PFSK-1 (cell line): ENCODE measurements around the gene MAFG.

ENCODE experiments used
- POLR2AphosphoS5 ChIP-seq: IDR thresholded peaks from 2 replicates; pipeline ENCODE4 v1.6.1; 2012; ENCODE audit warnings: low read depth, mild to moderate bottlenecking, control low read depth, low read length, moderate library complexity
- TAF1 ChIP-seq: IDR thresholded peaks from 2 replicates; pipeline ENCODE4 v1.6.1; 2012; ENCODE audit warnings: low read length, control low read depth, borderline replicate concordance; ENCODE audit not compliant: insufficient read depth

DNA sequence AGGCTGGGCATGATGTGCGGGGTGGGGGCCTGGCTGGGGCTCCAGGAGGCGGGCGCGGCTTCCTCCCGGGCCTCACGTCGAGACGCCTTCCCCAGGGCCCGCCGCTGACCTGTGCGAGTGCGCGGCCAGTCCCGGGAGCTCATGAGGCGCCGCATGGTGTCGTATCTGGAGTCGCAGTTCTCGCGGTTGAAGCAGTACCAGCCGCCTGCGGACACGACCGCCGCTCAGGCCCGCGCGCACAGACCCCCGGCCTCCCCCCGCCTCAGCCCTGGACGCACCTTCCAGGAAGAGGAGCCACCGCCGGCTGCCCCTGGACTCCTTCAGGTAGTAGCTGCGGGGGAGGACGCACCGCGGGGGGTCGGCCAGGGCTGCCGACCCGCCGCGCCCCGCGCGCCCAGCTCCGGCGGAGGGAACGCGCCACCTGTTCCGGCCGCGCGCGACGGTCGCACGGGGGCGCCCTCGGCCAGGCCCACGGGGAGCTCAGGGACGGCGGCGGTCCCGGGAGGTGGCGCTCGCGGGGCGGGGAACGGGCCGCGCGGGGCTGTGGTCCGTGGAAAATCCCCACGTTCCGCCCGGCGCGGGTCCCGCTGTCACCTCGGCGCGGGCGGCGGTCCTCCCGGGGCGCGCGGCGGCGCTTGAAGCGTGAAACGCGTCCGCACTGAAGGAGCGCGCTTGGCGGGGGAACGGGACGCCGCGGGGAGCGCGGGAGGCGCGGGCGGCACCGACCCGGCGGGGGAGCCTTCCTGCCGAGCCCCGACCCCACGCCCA, 32.0 kb upstream of the MAFG start:
- TF ChIP-seq POLR2AphosphoS5 (no peak), TAF1 (no peak)
